Activated CD8-positive, alpha-beta memory T cell treated with anti-CD3 and anti-CD28 coated beads for 4 hours (primary cell): ENCODE data around the gene MET.
"Not testable (repeated sequence)": the region's sequence is repeated elsewhere in the genome, so short reads cannot be mapped to it uniquely, and the experiment has no call there.

ENCODE experiments used
- DNase-seq, 2 donors: peaks; one replicate each; pipeline ENCODE4 v3.0.0-alpha.2; 2020; ENCODE audit warnings: low read depth in 2 of 2

MET gene

DNA sequence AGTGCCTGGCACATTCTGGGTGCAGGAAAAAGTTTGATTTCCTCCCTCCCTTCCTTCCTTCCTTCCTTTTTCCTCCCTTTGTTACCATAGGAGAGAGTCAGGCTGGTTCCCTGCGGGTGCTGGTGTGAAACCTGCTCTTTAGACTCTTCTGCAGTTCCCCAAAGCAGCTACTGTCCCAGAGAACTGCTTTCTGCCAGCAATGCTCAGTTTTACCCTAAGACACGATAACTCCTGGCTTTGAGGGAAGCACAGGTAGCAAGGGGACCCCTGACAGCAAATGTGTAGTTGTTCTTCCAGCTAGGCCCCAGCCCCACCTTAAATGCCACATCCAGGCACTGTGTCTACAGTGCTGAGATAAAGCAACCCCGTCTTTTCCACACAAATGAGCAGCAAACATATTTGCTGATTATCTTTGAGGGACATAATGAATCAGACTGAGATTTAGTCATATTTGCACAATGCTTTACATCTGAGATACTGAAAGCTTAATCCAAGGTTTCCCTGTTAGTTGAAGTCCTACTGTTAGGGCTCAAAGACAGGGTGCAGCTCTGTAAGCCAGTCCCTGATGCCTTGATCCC, 55.5 kb downstream of the MET start:
- DNase-seq = no peak

DNA sequence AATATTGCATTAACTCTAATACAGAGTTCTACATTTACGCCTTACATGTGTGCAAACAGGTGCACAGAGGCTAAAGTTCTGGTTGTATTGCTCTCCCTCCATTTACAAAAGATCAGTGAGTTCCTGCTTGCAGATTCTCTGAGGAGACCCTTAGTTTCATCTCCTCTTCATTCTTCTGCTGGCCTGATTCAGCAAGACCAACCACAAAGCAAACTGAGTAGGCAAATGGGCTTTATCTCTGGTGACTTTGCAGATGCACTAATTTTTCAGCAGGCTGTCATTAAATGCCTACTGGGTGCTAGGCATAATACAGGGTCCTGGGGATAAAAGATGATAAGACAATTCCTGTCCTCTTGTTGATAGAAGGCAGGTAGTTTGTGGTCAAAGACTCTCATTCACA, 56.4 kb downstream of the MET start:
- no peak for DNase-seq

DNA sequence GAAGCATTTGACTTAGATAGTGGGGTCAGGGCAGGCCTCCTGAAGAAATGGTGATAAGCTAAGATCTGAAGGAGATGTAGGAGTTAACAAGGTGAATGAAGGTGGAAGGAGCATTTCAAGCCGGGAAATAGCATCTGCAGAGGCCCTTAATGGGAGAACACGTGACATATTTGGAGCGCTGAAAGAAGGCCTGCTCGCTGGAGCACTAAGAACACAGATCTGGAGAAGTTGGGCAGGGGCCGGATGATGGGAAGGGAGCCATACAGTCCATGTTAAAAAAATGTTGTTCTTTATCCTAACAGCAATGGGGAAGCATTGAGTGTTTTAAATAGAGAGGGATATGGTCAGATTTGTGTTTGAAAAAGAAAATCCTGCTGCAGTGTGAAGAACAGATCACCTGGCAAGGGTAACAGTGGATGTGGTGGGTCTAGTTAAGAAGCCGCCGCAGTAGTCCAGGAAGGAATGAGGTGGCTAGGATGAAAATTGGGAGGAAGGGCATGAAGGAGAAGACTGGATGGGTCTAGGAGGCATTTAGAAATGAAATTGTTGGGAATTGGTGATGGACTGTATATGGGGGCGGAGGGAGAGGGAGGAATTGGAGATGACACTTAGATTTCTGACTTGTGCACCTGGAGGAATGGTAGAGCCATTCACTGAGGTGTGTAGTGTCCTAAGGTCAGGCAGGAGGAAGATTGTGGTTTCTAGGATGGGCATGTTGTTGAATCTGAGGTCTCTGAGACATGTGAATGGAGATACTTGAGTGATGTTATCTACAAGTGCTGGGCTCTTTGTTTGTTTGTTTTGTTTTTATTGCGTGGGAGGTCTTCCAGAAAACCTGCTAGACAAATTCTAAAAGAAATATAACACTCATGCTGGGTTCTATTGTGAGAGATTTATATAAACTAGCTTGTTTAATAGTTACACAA, 58.4 kb downstream of the MET start:
- DNase-seq = no peak

DNA sequence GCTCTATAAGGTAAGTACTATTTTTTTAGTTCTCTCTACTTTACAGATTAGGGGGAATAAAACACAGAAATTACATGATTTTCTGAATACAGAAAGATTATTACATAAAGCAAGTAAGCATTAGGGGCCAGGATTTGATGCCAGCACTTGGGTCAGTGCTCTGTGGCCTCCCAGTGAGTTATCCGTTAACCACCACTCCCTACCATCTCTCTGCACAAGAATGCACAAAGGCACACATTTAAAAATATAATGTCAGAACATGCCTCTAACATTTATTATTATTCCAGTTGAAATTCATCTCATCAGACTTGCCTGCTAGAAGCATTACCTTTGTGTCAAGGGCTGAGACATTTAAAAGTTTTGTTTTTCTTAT, 59.0 kb downstream of the MET start:
- DNase-seq = no peak

DNA sequence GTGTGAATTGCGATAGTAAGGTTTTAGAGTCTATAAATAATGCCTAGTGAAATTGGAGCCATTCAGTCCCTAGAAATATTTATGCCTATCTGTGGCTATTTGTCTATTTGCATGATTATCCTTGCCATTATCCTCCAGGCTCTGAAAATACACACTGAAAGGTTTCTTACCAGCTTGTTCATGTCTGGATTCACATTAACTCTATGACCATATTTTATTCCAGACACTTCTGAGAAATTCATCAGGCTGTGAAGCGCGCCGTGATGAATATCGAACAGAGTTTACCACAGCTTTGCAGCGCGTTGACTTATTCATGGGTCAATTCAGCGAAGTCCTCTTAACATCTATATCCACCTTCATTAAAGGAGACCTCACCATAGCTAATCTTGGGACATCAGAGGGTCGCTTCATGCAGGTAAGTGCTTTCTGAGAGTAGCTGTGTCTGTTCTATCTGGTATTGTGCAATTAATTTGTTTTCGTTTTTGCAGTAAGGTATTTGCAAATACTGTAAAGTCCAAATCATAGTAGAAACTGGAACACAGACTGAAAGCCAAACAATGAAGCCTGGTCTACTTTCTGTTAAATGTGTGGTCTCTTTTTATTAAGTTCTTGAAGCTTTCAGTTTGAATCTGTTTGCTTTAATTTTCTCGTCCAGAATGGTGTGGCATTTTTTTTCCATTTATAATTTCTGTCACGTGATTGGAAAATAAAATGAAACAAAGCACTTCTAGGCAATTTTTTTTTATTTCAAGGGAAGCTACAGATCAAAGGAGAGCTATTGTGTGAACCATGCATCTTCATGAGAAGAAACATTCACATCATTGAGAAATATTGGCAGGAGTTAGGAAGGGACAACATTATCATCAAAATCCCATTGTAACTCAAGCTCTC, 59.7 kb downstream of the MET start:
- DNase-seq = no peak

DNA sequence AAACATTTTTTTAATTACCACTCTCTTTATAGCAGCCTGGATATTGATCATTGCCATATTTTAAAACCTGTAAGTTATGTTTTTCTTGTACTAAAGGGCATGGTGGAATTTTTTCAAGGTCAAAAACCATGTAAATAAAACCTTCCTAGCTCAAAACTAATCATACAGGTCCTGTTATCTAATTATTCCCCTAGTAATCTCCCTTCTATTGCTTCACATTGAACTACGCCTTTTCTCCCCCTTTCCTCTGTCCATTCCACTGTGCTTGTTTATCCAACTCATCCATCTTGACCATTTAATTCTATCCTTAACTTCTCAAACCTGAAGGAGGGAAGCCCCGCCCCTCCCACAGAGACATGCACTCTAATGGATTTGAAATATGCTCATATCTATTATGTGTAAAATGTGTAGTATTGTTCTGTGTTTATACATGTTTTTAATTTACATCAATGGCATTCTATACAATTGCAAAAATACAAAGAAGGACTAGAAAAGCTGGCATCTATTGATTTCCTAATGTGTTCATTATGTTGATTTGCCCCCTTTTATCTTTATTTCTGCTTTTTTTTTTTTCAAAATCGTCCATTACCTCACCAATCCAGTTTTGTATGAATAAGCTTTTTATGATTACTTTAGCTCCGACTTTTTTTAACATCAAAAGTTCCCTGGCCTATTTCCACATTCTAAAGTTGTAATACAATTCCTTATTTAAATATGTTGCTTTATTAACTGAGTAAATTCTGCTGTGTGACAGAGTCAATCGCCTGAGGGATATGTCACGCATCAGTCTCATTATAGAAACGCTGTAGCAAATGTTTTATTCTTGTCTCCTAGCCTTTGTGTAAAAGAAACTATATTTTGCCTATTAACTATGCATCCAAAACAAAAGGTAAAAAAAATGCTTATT, 61.0 kb downstream of the MET start:
- no peak for DNase-seq

DNA sequence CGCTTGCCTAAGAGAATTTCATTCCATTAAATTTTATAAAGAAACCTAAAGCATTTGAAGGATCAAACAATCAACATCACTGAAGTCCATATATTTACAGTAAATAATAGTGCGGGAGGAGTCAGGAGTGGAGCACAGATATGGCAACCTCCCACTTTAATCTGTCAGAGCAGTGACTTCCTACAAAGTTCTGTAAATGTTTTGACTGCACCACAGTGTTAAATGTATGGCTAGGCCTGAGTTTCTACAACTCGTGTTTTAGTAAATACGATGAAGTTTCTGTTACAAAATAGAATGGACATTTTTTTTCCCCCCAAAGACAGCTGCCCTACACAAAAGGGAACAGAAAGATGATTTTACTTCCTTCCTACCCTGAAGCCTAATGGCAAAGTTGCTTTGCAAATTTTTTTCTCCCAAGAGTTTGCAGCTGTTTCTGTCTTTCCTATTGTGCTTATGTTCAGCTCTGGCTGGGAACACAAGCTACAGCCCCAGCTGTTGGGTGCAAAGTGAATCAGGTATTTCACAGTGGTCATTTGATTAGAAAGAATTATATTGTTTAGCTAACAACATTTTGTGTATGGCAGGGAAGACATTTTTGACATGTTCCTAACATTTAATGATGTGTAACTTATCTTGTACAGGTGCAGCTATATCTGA, 62.1 kb downstream of the MET start:
- DNase-seq = no peak

DNA sequence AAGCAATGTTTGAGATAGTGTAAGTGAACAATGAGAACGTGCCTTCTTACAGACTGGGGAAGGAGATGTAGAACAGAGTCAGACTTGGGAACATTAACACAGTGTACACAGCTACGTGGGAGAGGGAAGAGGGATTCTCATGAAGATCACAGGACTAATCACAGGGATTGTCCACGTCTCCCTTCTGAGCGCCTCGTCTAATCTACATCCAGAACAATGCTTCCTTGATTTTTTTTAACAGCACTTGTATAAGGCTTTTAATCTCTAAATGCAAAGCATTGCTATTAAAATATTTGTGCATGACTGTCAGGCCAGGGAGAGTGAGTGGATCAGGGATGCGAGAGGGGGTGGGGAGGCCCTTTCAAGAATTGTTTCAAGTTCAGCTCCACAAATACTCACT, 62.7 kb downstream of the MET start:
- DNase-seq = no peak

DNA sequence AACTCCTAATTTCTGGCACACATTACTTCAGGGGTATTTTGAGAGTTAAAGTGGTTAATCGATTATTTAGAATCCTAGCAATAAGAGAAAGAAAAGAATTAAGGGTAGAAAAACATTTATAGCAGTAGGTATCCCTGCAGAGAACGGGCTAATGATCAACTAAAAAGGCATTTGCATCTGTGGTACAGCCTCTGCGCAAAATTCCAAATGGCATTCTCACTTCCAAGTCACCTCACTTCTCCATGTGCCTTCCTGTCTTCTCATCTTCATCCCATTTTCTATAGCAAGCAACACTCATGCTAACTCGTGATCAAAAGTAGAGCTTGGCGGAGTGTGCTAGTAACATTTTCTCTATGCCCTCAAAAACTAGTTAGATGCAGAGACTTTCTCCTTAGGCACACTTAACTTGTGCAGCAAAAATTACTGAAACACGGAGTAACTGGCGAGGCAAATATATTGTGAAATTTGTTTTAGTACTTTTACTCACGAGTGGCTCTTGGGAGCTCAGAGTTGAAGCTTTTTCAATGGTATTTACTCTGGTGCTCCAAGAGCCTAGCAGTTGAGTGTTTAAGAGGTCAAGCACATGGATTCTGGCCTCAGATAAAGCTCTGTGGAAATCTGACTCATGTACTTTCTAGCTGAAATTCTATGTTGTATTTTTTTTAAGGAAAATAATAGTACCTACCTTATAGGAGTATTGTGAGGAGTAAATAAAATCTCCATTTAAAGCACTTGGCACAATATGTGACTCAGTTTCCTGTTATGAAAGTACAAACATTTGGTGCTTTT, 65.1 kb downstream of the MET start:
- no peak for DNase-seq

DNA sequence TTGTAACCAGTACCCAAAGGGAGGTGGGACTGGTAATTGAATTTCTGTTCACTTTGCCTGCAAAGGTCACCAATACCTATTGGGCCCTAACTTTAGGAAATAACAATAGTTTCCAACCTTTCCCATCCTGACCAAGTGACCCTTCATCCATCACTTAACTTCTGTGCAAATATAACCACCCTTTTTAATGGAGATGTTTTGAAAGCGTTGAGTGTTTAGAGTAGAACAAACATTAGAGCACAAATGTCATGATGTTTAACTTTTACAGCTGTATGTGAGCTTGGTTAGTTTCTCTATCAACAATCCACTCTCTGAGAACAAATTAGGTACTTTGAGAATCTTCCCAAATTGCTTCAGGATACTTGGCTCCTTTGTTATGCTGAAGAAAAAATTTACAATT, 66.4 kb downstream of the MET start:
- no peak for DNase-seq

DNA sequence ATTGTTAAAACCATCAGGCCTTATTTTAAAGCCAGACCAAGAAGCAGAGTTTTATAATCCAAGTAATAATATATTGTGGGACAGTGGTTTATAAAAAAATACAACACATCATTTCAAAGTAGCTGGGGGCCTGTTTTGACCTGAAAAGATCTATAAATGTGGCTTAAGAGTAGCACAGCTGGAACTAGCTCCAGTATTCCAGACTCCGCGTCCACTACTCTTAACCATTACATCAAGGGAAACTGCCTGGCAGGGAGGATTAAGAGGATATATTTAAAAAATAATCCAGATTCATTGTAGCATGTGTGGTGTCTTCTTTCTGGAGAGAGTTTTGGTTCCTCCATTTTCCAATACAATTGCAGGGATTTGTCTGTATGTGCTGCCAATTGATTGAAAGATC, 67.3 kb downstream of the MET start:
- no peak for DNase-seq

DNA sequence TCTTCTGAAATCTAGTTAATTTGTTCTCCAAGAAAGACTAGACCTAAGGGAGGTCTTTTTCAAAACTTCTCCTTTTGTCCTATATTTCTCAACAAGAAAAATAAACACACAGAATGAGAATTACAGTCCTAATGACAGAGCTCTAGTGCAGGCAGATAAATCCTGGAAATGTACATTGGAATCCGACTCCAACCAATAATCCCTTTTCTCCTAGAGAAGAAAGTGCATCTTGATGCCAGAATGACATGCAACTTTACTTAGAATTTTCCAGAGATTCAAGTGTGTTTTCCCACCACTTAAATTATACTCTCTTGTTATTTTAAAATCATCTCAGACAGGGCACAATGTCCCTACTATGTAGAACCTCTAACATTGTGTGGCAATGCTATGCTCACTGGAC, 68.2 kb downstream of the MET start:
- no peak for DNase-seq

DNA sequence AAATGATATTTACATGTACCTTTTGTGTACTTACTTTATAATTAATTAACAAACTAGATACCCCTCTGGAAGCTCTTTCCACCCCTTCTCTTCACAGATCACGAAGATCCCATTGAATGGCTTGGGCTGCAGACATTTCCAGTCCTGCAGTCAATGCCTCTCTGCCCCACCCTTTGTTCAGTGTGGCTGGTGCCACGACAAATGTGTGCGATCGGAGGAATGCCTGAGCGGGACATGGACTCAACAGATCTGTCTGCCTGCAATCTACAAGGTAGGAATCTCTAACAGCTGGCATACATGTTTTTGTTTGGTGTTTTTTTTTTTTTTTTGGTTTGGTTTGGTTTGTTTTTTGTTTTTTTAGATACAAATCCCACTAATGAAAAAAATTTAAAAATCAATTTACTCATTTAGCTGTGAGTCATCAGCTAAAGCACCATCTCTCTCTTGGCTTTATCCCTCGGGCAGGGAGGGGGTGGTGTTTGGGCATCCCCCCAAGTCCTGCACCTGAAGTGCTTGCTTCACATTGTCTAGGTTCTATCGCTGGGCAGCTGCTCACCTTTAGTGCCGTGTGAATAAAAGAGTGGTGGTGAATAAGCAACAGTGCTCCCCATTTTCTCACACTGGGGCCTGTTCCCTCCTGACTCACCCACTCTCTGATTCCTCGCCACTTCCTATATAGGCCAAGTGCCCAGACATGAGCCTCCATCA, 68.9 kb downstream of the MET start:
- no peak for DNase-seq

DNA sequence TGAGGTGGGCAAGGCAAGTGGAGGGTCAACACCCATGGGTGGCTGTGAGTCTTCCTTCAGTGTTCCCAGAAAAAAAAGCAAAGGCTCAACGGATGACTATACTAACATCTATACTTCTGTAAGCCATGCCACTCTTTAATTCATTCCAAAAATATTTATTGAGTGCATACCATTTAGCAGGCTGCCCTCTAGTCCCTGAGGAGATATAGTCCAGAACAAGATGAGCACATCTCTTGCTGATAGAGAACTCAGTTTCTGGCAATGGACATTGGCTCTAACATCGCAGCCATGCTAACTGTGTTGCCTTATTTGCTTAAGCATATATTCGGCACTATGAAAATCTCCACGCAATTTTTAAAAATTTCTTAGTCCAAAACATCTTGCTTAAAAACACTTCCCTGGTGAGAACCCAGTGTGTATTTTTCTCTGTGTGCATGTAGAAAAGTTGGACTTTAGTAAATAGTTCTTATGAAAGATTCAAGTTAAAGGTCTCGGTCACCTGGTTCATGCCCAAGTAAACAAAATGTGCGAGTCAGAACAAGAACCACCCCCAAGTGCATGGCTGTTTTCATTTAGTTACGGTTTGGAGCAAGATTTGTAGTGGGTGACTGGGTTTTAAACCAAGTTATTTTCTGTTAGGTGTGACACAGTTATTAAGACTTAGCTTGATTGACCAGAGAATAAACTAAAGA, 69.8 kb downstream of the MET start:
- no peak for DNase-seq

DNA sequence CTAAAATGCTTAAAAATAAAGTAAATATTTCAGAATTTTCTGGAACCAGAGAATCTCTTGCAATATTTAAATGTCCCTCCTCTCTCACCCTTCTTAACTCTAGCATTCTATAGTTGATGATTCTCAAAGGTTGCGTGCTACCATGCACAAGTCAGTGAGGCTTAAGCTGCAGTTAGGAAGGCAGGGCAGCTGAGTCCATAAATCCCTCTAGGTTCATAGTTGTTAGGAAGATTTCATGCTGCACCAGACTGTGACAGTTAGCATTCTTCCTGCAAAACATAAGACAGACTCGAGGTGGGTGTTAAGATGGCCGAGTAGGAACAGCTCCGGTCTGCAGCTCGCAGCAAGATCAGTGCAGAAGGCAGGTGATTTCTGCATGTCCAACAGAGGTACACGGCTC, 70.6 kb downstream of the MET start:
- DNase-seq = no peak

DNA sequence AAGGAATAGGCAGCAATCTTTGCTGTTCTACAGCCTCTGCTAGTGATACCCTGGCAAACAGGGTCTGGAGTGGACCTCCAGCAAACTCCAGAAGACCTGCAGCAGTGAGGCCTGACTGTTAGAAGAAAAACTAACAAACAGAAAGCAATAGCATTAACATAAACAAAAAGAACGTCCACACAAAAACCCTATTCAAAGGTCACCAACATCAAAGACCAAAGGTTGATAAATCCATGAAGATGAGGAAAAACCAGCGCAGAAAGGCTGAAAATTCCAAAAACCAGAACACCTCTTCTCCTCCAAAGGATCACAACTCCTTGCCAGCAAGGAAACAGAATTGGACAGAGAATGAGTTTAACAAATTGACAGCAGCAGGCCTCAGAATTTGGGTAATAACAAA, 71.8 kb downstream of the MET start:
- DNase-seq = not testable (repeated sequence)

DNA sequence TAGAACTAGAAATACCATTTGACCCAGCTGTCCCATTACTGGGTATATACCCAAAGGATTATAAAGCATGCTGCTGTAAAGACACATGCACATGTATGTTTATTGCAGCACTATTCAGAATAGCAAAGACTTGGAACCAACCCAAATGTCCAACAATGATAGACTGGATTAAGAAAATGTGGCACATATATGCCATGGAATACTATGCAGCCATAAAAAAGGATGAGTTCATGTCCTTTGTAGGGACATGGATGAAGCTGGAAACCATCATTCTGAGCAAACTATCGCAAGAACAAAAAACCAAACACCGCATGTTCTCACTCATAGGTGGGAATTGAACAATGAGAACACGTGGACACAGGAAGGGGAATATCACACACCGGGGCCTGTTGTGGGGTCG, 74.4 kb downstream of the MET start:
- DNase-seq = not testable (repeated sequence)

DNA sequence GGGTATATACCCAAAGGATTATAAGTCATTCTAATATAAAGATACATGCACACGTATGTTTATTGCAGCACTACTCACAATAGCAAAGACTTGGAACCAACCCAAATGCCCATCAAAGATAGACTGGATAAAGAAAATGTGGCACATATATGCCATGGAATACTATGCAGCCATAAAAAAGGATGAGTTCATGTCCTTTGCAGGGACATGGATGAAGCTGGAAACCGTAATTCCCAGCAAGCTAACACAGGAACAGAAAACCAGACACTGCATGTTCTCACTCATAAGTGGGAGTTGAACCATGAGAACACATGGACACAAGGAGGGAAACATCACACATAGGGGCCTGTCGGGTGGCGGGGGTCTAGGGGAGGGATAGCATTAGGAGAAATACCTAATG, 79.1 kb downstream of the MET start:
- DNase-seq = not testable (repeated sequence)
